Lower leg skin (tissue), 3 donors: ENCODE measurements around the gene MAPKAPK3.

ENCODE experiments used
- POLR2A ChIP-seq, 2 donors: fragments of 450-650 bp; IDR thresholded peaks; one replicate each; pipeline ENCODE4 v1.6.1; 2016 to 2017; ENCODE audit warnings: antibody characterized with exemption in 2 of 2, mild to moderate bottlenecking in 1 of 2, moderate library complexity in 1 of 2
- TF ChIP-seq, protein P1 (sequence below), 3 donors: fragments of 450-650 bp; IDR thresholded peaks; one replicate each; pipeline ENCODE4 v1.5.1; 2016; ENCODE audit warnings: antibody characterized with exemption in 3 of 3, mild to moderate bottlenecking in 3 of 3, moderate library complexity in 2 of 3

DNA sequence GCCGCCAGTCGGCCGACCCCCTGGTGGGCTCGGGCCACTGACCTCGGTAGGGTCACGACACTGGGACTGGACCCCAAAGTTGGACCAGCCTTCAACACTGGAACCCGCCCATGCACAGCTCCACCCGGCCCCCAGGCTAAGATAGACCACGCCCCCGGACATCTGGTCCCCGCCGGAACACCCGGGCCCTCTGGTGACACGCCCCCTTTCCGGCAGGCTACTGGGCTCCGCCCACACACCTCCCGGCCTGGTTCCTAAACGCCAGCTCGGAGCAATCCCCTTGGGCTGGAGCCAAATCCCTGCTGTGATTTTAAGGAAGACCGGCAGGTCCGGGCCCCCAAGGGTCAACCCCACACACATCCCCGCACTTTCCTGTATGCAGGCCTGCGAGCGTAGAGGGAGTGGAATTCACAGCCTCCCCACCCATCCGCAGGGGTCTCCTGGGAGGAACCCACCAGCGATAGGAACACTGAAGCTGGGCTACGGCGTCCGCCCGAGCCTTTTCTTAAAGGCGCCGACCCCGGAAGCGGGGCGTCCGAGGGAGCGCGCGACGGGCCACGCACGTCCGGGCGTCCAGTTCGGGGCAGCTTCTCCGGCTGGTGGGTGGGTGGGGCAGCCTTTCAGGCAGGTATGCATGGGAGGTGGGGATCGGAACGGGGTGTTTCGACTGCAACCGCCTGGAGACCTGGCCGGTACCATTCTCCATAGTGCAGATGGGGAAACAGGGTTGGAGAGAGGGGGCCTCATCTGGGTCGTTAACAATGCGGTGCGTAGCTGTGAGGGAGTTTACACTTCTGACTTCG lies 47.8 kb upstream of the MAPKAPK3 start, which contains the start of gene HEMK1:
- TF ChIP-seq, protein P1, sequence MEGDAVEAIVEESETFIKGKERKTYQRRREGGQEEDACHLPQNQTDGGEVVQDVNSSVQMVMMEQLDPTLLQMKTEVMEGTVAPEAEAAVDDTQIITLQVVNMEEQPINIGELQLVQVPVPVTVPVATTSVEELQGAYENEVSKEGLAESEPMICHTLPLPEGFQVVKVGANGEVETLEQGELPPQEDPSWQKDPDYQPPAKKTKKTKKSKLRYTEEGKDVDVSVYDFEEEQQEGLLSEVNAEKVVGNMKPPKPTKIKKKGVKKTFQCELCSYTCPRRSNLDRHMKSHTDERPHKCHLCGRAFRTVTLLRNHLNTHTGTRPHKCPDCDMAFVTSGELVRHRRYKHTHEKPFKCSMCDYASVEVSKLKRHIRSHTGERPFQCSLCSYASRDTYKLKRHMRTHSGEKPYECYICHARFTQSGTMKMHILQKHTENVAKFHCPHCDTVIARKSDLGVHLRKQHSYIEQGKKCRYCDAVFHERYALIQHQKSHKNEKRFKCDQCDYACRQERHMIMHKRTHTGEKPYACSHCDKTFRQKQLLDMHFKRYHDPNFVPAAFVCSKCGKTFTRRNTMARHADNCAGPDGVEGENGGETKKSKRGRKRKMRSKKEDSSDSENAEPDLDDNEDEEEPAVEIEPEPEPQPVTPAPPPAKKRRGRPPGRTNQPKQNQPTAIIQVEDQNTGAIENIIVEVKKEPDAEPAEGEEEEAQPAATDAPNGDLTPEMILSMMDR (IDR thresholded peaks at IDR 0.05), result no peak
- TF ChIP-seq POLR2A (IDR thresholded peaks at IDR 0.05), result peak in 1 of 2 donors; percentile 38
